Esophagus squamous epithelium (tissue), 4 donors: ENCODE results near the gene MAP3K20.

Experiments
- CTCF ChIP-seq, 6 experiments: fragments of 450-650 bp in 4 of 6; fragments of 200-600 bp in 2 of 6; sonication (generic) in 2 of 6; IDR thresholded peaks; one replicate each; pipeline ENCODE4 v1.5.1; 2016 to 2019; ENCODE audit warnings: antibody characterized with exemption in 6 of 6, mild to moderate bottlenecking in 4 of 6, moderate library complexity in 4 of 6
- POLR2A ChIP-seq, 4 donors: fragments of 450-650 bp; IDR thresholded peaks; one replicate each; pipeline ENCODE4 v1.6.1; 2017; ENCODE audit warnings: antibody characterized with exemption in 4 of 4, mild to moderate bottlenecking in 4 of 4, moderate library complexity in 3 of 4

DNA sequence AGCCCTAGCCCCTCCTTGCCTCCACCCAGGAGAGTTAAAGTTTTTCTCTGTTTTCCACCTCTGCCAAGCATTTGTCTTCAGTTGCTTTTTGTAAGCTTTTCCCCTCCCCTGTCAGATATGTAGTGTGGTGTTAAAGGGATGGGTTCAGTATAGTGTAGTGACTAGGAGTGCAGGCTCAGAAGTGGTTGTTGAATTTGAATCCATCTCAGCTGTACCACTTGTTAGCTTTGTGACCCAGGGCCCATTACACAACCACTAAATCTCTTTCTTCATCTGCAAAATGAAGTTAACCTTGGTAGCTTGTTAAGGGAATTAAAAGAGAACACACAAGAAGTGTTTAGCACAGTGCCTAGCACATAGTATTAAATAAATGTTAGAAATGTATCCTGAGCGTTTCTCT, 56.9 kb downstream of the MAP3K20 start:
- TF ChIP-seq CTCF (IDR thresholded peaks at IDR 0.05) (no peak), POLR2A (IDR thresholded peaks at IDR 0.05) (no peak)
